GM12875 (cell line): ENCODE data around the gene FBXO2.

Experiments used
- H3K4me3 ChIP-seq: one replicate; pipeline ENCODE4 v1.5.1; 2011; ENCODE audit warnings: low read depth, low read length, control low read depth
- TF ChIP-seq, protein P1 (sequence below): IDR thresholded peaks from 2 replicates; pipeline ENCODE4 v1.5.1; 2011; ENCODE audit warnings: low read depth, mild to moderate bottlenecking, control low read depth, inconsistent platforms, low read length, moderate library complexity, borderline replicate concordance; ENCODE audit not compliant: insufficient read depth

FBXO2 gene

DNA sequence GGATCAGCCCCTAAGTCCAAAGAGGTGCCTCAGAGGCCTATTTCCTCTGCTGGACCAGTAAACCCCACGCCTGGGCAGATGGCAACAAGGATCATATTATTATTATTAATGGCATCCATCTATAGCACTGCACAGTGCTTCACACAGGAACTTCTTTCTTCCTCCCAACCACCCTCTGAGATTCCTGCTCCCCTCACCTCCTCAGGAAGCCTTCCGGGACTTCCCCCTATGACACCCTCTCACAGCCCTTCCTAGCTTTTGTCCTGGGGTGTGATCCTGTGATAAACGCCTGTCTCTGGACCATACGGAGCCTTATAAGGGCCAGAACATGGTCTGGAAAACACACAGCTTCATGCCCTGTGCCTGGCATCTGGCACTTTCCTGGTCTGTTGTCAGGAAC is 3.2 kb downstream of the FBXO2 start:
- H3K4me3 ChIP-seq, result no peak overlapping the region

DNA sequence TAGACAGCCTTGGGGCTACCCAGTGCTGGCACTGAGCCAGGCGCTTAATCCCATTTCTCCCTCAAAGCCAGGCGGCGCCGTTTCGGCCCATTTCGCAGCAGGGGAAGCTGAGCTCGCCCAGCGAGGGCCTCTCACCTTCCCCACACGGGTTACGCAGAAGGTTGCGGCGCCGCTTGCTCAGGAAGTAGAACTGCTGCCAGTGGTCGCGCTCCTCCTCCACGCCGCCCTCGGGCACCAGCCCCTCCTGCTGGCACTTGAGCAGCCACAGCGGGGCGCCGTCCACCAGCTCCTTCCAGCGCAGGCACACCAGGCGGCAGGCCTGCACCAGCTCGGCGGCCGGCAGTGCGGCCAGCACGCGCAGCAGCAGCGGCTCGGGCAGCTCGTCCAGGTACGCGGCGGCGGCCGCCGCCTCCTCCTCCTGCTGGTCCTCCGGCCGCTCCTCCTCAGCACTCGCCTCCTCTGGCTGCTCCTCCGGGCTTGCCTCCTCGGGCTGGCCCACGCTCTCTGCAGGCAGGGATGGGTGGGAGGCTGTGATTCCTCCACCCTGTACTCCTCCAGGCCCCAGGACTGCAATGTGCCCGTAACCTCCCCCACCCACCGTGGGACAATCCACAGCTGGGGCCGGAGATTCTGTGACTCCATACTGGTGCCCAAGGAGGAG is 3.8 kb downstream of the FBXO2 start:
- no peak overlapping the region for H3K4me3 ChIP-seq
- TF ChIP-seq, protein P1, sequence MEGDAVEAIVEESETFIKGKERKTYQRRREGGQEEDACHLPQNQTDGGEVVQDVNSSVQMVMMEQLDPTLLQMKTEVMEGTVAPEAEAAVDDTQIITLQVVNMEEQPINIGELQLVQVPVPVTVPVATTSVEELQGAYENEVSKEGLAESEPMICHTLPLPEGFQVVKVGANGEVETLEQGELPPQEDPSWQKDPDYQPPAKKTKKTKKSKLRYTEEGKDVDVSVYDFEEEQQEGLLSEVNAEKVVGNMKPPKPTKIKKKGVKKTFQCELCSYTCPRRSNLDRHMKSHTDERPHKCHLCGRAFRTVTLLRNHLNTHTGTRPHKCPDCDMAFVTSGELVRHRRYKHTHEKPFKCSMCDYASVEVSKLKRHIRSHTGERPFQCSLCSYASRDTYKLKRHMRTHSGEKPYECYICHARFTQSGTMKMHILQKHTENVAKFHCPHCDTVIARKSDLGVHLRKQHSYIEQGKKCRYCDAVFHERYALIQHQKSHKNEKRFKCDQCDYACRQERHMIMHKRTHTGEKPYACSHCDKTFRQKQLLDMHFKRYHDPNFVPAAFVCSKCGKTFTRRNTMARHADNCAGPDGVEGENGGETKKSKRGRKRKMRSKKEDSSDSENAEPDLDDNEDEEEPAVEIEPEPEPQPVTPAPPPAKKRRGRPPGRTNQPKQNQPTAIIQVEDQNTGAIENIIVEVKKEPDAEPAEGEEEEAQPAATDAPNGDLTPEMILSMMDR, result peak; percentile 80

More for the DNA sequence above, 3.2 kb downstream of the FBXO2 start:
- TF ChIP-seq, protein P1, result no peak

DNA sequence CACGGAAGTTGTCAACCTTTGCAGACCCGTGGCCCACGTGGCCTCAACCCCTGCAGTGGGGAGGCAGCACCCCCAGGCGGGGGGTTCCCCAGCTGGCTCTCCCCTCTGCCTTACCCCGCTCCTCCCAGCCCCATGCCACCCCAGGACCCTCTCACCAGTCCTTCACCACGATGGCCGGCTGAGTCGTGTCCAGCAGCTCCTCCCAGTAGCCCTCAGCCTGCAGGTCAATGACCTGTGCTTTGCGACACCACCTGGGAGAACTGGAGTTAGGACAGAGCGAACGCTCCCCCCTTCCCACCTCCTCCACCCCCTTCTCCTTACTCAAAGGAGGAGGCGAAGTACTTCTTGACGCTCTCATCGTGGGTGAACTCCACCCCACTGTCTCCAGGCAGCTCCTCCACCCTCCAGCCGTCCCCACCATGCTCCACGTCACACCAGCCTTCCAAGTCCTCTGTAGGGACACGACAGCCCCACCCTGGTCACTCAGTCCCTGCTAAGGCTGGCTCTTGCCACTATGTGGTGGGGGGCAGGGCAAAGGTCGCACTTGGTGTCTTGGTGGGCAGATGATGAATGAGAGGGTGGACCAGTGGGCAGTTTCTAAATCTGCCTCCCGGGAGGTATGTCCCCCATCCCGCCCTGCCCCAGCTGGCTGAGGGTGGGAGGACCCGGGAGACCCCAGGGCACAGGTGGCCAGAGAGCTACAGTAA is 4.5 kb downstream of the FBXO2 start:
- H3K4me3 ChIP-seq, result no peak overlapping the region
- TF ChIP-seq, protein P1, result no peak

DNA sequence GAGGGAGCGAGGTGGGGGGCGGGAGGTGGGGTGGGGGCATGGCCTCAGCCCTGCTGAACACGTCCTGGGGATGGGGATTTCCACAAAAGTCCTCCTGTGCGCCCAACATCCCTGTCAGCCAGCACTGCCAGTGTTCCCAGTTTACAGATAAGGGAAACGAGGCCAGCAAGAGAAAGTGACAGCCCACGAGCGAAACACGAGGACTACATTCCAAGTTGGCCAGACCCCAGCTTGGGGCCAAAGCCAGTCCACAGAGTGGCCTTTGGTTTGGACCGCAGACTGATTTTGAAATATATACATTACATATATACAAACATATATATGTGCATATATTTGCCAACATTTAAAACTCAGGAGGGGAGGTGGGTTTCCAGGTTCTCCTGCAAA is 5.0 kb downstream of the FBXO2 start:
- H3K4me3 ChIP-seq, result no peak overlapping the region
- TF ChIP-seq, protein P1, result no peak

DNA sequence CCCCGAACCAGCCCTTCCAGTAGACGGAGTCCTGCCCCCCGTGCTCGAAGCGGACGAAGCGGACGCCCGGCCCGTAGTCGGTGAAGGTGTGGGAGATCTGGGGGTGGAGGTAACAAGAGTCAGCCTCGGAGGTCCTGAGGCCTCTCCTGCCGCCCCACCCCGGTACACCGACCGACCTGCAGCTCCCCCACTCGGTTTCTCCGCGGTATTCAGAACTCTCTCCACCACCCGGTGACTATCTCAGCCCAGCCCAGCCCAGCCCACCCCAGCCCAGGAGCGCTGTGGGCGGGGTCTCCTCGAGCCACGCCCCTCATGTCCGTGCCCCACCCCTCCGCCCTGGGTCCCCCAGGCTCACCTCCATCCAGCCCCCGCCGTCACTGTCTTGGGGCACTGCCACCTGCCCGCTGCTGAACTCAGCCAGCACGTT is 5.5 kb downstream of the FBXO2 start:
- TF ChIP-seq, protein P1, result no peak
- H3K4me3 ChIP-seq, result no peak overlapping the region

DNA sequence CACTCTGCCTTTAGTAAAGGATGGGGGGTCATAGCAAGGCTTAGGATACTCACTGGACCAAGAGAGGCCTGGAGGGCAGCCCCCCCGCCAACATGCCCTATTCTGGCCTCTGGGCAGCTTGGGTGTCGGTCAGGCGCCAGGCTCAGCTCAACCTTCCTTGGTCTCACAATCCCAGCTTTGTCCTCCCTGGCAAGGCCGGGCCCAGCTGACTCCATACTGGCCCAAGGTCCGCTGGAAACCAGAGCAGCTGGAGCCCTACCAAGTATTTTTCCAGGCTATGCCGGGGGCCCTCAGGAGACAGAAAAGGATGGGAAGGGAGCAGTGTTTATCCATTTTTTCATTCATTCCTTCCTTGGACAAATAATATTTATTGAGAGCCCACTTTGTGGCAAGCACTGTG is 6.2 kb downstream of the FBXO2 start:
- no peak overlapping the region for H3K4me3 ChIP-seq
- TF ChIP-seq, protein P1, result no peak

DNA sequence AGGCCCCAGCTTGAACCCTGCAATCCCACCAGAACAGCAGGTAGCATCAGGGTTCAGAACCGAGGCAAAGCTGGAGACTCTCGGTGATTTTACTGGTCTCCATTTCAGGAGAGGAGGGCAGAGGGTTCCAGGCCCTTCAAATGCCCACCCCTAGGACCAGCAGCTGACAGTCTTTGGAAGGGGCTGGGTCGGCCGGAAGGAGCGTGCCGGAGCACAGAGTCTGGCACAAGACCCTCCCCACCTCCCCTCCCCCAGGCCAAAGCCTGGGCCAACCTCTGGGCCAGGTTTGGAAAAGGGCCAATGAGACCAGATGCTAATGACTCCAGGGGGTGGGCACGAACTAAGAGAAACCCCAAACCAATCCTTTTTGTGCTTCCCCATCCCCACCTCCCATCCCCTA is 6.9 kb downstream of the FBXO2 start:
- TF ChIP-seq, protein P1, result no peak
- no peak overlapping the region for H3K4me3 ChIP-seq
